HT-29 (cell line): ENCODE measurements around the gene SLC39A8. TPM values are rescaled to one million over a fixed set of nuclear protein-coding genes. Genes with fewer than 3 reads are reported as not detected.

Experiments used
- DNase-seq: peaks from one replicate; pipeline ENCODE4 v3.0.0-alpha.2; 2015; ENCODE audit warnings: low spot score
- small RNA-seq: library from RNA; depleted of rRNA; stranded (forward); fragments of <200 nt; gene quantifications from one replicate; pipeline ENCODE3, GENCODE V24; 2014
- total RNA-seq: library from RNA; depleted of rRNA; stranded (reverse); fragments of >200 nt; shearing (Covaris generic); gene quantifications from 2 replicates; pipeline ENCODE4 v1.2.3, GENCODE V29; 2014; rRNA removed

SLC39A8 gene
- total RNA-seq, 1 experiment from 2014 or later = 14.6 TPM

DNA sequence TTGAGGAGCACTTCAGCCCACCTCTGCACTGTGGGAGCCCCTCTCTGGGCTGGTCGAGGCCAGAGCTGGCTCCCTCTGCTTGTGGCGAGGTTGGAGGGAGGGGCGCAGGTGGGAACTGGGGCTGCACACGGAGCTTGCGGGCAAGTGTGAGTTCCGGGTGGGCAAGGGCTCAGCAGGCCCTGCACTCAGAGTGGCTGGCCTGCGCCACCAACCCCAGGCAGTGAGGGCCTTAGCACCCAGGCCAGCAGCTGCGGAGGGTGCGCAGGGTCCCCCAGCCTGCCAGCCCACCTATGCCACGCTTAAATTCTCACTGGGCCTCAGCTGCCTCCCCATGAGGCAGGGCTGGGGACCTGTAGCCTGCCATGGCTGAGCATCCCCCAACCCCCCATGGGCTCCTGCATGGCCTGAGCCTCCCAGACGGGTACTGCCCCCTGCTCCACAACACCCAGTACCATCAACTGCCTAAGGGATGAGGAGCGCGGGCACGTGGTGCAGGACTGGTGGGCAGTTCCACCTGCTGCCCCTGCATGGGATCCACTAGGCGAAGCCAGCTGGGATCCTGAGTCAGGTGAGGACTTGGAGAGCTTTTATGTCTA is 110.9 kb downstream of the SLC39A8 start:
- no peak for DNase-seq

GRCh38 chr4:102230194-102230593 is 115.1 kb downstream of the SLC39A8 start:
- DNase-seq = no peak

GRCh38 chr4:102227388-102227787 is 117.9 kb downstream of the SLC39A8 start:
- DNase-seq = no peak

DNA sequence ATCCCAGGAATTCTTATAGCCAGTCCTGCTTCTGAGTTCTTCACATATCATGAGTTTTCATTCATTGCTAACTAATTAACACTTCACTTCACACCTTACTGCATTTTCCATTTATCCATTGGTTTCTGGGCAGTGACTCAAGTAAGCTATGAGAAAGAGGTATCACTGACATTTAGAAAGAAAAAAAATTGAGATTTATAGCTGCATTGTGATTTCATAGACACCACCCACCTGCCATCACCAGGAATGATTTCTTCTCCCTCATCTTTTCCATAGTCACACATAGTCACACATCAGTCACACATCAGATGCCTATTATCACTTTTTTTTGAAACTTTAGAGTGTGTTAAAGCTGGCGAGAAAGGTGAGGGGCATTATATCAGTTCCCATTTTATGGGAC is 121.8 kb downstream of the SLC39A8 start:
- no peak for DNase-seq

GRCh38 chr4:102222838-102223409 is 122.4 kb downstream of the SLC39A8 start:
- DNase-seq = no peak

- no peak for DNase-seq
These were observed 126.2 kb downstream of the SLC39A8 start for GRCh38 chr4:102219129-102219528.

DNA sequence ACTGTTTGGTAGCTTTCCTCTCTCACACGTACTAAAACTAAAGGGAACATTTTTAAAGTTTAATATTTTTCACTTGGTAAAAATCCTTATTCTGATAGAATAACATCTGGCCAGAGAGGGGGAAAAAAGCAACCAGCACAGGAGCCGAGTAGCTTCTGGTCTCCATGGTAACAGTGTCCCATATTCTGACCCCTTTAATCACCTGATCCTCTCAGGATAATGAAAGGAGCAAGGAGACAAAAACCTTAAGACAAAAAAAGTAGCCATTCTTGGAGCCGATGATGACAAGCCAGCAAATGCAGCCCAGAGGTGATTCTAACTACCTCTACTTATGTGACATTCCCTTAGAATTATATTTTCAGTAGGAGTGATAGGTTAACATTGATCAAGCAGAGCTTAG is 126.6 kb downstream of the SLC39A8 start:
- DNase-seq = no peak

DNA sequence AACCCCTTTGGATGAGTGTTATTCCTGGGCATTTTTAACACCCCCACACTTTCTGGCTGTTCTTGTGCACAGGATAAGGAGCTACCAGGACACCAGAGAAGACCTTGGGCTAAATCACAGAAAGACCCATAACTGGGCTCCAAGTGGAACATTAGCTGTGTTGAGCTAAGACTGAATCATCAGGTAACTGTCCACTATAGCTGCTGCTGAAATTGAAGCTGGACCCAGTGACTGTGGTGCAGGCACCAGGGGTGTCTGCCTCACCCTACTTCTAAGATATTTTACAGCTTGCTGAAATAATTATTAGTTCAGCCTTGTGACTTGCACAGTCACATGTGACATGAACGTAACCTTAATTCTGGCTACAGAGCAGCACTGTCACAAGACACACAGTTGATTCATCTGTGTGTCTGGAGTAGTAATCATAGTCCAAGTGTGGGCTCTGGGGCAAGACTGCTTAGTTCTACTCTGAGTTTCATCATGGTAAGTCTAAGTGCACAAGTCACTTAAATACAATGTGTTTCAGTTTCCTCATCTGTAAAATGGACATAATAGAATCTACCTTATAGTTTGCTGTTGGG is 127.4 kb downstream of the SLC39A8 start:
- DNase-seq = no peak

- DNase-seq = no peak
These were observed 127.9 kb downstream of the SLC39A8 start for GRCh38 chr4:102217345-102217744.

DNA sequence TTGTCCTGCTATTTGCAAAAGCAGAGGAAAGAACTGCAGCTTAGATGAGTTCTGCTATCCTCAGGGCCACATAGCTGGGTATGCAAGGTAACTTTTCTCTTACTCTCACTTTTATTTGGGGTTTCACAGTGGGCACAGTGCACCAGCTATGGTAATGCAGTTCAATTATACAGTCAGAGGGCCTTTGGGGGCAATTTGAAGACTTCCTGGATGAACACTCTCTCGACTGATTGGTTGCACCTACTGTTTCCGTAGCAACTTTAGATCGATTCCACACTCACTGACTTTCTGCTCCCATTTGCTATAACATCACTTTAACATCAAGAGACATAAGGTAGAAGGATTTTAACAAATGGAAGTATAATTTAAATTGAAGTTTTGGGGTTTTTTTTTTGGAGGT is 128.6 kb downstream of the SLC39A8 start:
- DNase-seq = no peak

DNA sequence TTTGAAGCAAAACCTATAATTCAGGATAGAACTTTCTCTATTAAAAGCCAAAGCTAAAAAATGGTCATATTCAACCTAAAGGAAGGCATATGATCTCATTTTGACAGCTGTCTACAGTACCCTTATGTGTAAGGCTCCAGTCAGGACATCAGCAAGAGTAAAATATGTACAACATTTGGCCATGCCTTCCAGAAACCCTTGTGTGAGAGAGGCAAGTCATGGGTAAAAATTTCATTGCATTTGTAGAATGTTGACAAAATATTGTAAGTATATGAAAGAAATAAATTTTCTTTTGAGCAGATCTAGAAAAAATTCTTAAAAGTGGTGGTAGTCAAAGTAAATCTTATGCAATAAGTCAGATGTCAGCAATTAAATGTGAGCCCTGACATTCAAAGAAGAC is 132.3 kb downstream of the SLC39A8 start:
- DNase-seq = no peak

Small RNA genes within 50 kb of the gene (small RNA-seq; reads per million reads assigned to genes)
- gene RN7SL728P = not detected

Other genes starting within 250 kb of the SLC39A8 start
- gene NFKB1, start 155.9 kb upstream of the SLC39A8 start, total RNA-seq = 21.2 and 28.0 TPM in 2 replicates